Naive thymus-derived CD4-positive, alpha-beta T cell (primary cell): ENCODE measurements around the gene PCDHB14. TPM values are rescaled to one million over a fixed set of nuclear protein-coding genes. Genes with fewer than 3 reads are reported as not detected.
"Not testable (repeated sequence)": the region's sequence is repeated elsewhere in the genome, so short reads cannot be mapped to it uniquely, and the experiment has no call there.

Experiments
- ATAC-seq: fragments of 150-1000 bp; cut with Tn5 transposase; 2 replicates; pipeline ENCODE4 v1.10.0; 2021; ENCODE audit warnings: mild to moderate bottlenecking, moderate library complexity
- CTCF ChIA-PET: fragments of 350-600 bp; sonication (Branson Sonifier 250); formaldehyde crosslinking; loops from one replicate; lab custom pipeline; 2021; ENCODE audit warnings: antibody characterized with exemption; lab: Charles Lee
- POLR2A ChIA-PET: fragments of 350-600 bp; sonication (Branson Sonifier 250); formaldehyde crosslinking; loops from one replicate; lab custom pipeline; 2021; ENCODE audit warnings: antibody characterized with exemption, inconsistent platforms; lab: Charles Lee
- DNase-seq, 9 donors: peaks; one replicate each; pipeline versions ENCODE4 v3.0.0 to v3.0.0-alpha.2; 2020 to 2022; ENCODE audit warnings: mixed read lengths in 1 of 9
- H3K27ac ChIP-seq: one replicate; pipeline ENCODE4 v1.7.0; 2013; ENCODE audit warnings: mild to moderate bottlenecking, low read depth, low read length, moderate library complexity
- H3K27me3 ChIP-seq, 2 donors: one replicate each; pipeline ENCODE4 v1.7.0; 2013; ENCODE audit warnings: low read length in 2 of 2, mild to moderate bottlenecking in 2 of 2, moderate library complexity in 2 of 2; ENCODE audit not compliant: control insufficient read depth in 2 of 2, insufficient read depth in 2 of 2
- H3K36me3 ChIP-seq, 3 experiments: 1 replicate in 2 of 3; 2 replicates in 1 of 3; pipeline ENCODE4 v1.7.0; 2013; ENCODE audit warnings: low read length in 3 of 3, mild to moderate bottlenecking in 3 of 3, moderate library complexity in 1 of 3; ENCODE audit not compliant: insufficient read depth in 3 of 3, control insufficient read depth in 2 of 3
- H3K4me1 ChIP-seq, 2 donors: one replicate each; pipeline ENCODE4 v1.7.0; 2013; ENCODE audit warnings: low read length in 2 of 2, mild to moderate bottlenecking in 2 of 2, moderate library complexity in 1 of 2; ENCODE audit not compliant: control insufficient read depth in 2 of 2, insufficient read depth in 2 of 2
- H3K4me3 ChIP-seq: 2 replicates; pipeline ENCODE4 v1.7.0; 2013; ENCODE audit warnings: mild to moderate bottlenecking, low read length
- H3K9me3 ChIP-seq, 3 experiments: 1 replicate in 2 of 3; 2 replicates in 1 of 3; pipeline ENCODE4 v1.7.0; 2013; ENCODE audit warnings: low read length in 3 of 3; ENCODE audit not compliant: control insufficient read depth in 2 of 3
- H3K27ac Mint-ChIP-seq, 9 donors: one replicate each; pipeline ENCODE4 v1.8.0; 2020 to 2022; ENCODE audit warnings: mixed read lengths in 9 of 9, mild to moderate bottlenecking in 8 of 9, moderate library complexity in 5 of 9, inconsistent platforms in 2 of 9
- H3K27me3 Mint-ChIP-seq, 5 donors: one replicate each; pipeline ENCODE4 v1.8.0; 2021 to 2022; ENCODE audit warnings: mixed read lengths in 5 of 5, mild to moderate bottlenecking in 1 of 5
- H3K36me3 Mint-ChIP-seq, 5 donors: one replicate each; pipeline ENCODE4 v1.8.0; 2020 to 2022; ENCODE audit warnings: mixed read lengths in 5 of 5, mild to moderate bottlenecking in 3 of 5, inconsistent platforms in 1 of 5
- H3K4me1 Mint-ChIP-seq, 7 donors: one replicate each; pipeline ENCODE4 v1.8.0; 2020 to 2022; ENCODE audit warnings: mixed read lengths in 7 of 7, mild to moderate bottlenecking in 3 of 7, inconsistent platforms in 1 of 7
- H3K4me3 Mint-ChIP-seq, 10 donors: one replicate each; pipeline ENCODE4 v1.8.0; 2020 to 2022; ENCODE audit warnings: mild to moderate bottlenecking in 10 of 10, mixed read lengths in 10 of 10, moderate library complexity in 6 of 10, inconsistent platforms in 2 of 10
- H3K9me3 Mint-ChIP-seq, 11 donors: one replicate each; pipeline ENCODE4 v1.8.0; 2020 to 2022; ENCODE audit warnings: mixed read lengths in 11 of 11, mild to moderate bottlenecking in 4 of 11, inconsistent platforms in 1 of 11, moderate library complexity in 1 of 11
- intact Hi-C, 2 donors: fragments of 100-400 bp; cut with micrococcal nuclease; formaldehyde crosslinking; loops; one replicate each; pipeline ENCODE4 v1.15.1; 2023
- polyA plus RNA-seq, 2 donors: library from polyadenylated mRNA; unstranded; fragments of 300-500 nt; fragmentation: Illumina TruSeq; gene quantifications; one replicate each; pipeline ENCODE4 v1.2.3, GENCODE V29; 2021
- total RNA-seq, 6 experiments: library from RNA in 5 of 6; stranded (reverse) in 5 of 6; gene quantifications; 1 replicate in 5 of 6; 2 replicates in 1 of 6; pipeline ENCODE4 v1.2.3 and lab custom pipeline; 2021 to 2026

Gene PCDHB14
- total and polyA plus RNA-seq, 7 experiments from 2014 or later, result not detected

DNA sequence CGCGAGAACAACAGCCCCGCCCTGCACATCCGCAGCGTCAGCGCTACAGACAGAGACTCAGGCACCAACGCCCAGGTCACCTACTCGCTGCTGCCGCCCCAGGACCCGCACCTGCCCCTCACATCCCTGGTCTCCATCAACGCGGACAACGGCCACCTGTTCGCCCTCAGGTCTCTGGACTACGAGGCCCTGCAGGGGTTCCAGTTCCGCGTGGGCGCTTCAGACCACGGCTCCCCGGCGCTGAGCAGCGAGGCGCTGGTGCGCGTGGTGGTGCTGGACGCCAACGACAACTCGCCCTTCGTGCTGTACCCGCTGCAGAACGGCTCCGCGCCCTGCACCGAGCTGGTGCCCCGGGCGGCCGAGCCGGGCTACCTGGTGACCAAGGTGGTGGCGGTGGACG is 7.6 kb upstream of the PCDHB14 start:
- peaks cover 11 to 74% (median 35%) of the 10 kb centered on the region in 11 donors for H3K9me3 Mint-ChIP-seq
- CTCF ChIA-PET, H3K27me3 ChIP-seq, H3K4me1 ChIP-seq, H3K36me3 ChIP-seq, POLR2A ChIA-PET, DNase-seq, ATAC-seq, H3K4me3 ChIP-seq, H3K4me3 Mint-ChIP-seq, H3K27ac ChIP-seq, intact Hi-C loops, H3K4me1 Mint-ChIP-seq: not testable (repeated sequence)
- H3K9me3 ChIP-seq, result peaks cover 0 to 19% (median 0%) of the 10 kb centered on the region in 3 experiments
- H3K36me3 Mint-ChIP-seq, result peaks cover 0 to 26% (median 0%) of the 10 kb centered on the region in 5 donors
- H3K27ac Mint-ChIP-seq, result peak overlapping the region in 1 of 9 donors; percentile 19
- H3K27me3 Mint-ChIP-seq, result peaks cover 2 to 77% (median 74%) of the 10 kb centered on the region in 5 donors

DNA sequence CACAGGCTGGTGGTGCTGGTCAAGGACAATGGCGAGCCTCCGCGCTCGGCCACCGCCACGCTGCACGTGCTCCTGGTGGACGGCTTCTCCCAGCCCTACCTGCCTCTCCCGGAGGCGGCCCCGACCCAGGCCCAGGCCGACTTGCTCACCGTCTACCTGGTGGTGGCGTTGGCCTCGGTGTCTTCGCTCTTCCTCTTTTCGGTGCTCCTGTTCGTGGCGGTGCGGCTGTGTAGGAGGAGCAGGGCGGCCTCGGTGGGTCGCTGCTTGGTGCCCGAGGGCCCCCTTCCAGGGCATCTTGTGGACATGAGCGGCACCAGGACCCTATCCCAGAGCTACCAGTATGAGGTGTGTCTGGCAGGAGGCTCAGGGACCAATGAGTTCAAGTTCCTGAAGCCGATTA is 7.1 kb upstream of the PCDHB14 start:
- H3K36me3 ChIP-seq, H3K27ac Mint-ChIP-seq, H3K4me1 Mint-ChIP-seq, ATAC-seq, H3K4me1 ChIP-seq, intact Hi-C loops, H3K27me3 ChIP-seq, POLR2A ChIA-PET, H3K4me3 Mint-ChIP-seq, CTCF ChIA-PET, DNase-seq, H3K27ac ChIP-seq, H3K4me3 ChIP-seq: not testable (repeated sequence)
- peaks cover 0 to 29% (median 0%) of the 10 kb centered on the region in 5 donors for H3K36me3 Mint-ChIP-seq
- peaks cover 11 to 77% (median 33%) of the 10 kb centered on the region in 11 donors for H3K9me3 Mint-ChIP-seq
- peaks cover 0 to 19% (median 0%) of the 10 kb centered on the region in 3 experiments for H3K9me3 ChIP-seq
- H3K27me3 Mint-ChIP-seq, result peaks cover 2 to 77% (median 74%) of the 10 kb centered on the region in 5 donors

DNA sequence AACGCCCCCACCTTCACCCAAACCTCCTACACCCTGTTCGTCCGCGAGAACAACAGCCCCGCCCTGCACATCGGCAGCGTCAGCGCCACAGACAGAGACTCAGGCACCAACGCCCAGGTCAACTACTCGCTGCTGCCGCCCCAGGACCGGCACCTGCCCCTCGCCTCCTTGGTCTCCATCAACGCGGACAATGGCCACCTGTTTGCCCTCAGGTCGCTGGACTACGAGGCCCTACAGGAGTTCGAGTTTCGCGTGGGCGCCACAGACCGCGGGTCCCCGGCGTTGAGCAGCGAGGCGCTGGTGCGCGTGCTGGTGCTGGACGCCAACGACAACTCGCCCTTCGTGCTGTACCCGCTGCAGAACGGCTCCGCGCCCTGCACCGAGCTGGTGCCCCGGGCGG is 1.7 kb downstream of the PCDHB14 start:
- CTCF ChIA-PET, H3K27ac Mint-ChIP-seq, H3K4me3 Mint-ChIP-seq, H3K27ac ChIP-seq, DNase-seq, H3K4me3 ChIP-seq, H3K9me3 ChIP-seq, intact Hi-C loops, H3K27me3 ChIP-seq, H3K4me1 ChIP-seq, POLR2A ChIA-PET, ATAC-seq, H3K4me1 Mint-ChIP-seq, H3K36me3 ChIP-seq: not testable (repeated sequence)
- H3K9me3 Mint-ChIP-seq, result peaks cover 0 to 80% (median 26%) of the 10 kb centered on the region in 11 donors
- H3K36me3 Mint-ChIP-seq, result peaks cover 0 to 21% (median 0%) of the 10 kb centered on the region in 5 donors
- peaks cover 2 to 76% (median 57%) of the 10 kb centered on the region in 5 donors for H3K27me3 Mint-ChIP-seq

DNA sequence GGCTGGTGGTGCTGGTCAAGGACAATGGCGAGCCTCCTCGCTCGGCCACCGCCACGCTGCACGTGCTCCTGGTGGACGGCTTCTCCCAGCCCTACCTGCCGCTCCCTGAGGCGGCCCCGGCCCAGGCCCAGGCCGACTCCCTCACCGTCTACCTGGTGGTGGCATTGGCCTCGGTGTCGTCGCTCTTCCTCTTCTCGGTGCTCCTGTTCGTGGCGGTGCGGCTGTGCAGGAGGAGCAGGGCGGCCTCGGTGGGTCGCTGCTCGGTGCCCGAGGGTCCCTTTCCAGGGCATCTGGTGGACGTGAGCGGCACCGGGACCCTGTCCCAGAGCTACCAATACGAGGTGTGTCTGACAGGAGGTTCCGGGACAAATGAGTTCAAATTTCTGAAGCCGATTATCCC is 2.3 kb downstream of the PCDHB14 start:
- H3K4me1 ChIP-seq, H3K4me3 ChIP-seq, DNase-seq, H3K4me1 Mint-ChIP-seq, H3K9me3 ChIP-seq, H3K27me3 ChIP-seq, intact Hi-C loops, H3K36me3 ChIP-seq, CTCF ChIA-PET, ATAC-seq, POLR2A ChIA-PET, H3K27ac ChIP-seq, H3K27ac Mint-ChIP-seq, H3K4me3 Mint-ChIP-seq: not testable (repeated sequence)
- peaks cover 0 to 78% (median 23%) of the 10 kb centered on the region in 11 donors for H3K9me3 Mint-ChIP-seq
- peaks cover 0 to 16% (median 0%) of the 10 kb centered on the region in 5 donors for H3K36me3 Mint-ChIP-seq
- peaks cover 2 to 71% (median 52%) of the 10 kb centered on the region in 5 donors for H3K27me3 Mint-ChIP-seq

DNA sequence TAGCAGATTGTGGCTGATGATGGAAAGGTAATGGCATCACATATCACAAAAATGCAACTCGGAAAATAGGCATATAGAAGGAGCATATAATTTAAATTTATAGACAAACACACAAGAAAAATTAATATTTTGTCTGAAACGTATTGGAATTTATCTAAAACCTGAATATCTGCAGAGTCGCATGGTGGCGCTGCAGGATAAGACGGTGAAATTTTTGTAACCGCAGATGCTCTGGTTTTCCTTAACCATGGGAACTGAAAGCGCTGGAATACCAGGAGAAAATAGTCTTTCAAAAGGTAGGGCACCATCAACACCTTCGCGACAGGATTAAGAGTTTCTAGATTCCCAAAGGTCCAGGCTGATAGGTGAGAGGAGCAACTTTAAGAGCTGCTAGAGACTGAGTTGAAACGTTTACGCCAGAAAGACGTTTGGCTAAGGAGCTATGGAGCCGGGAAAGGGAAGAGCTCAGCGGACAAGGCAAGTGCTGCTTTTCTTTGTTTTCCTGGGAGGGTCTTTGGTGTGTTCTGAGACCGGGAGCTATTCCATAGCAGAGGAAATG is 11.0 kb downstream of the PCDHB14 start:
- ATAC-seq (no peak), DNase-seq (no peak)
- no peaks in the 10 kb centered on the region for H3K4me1 ChIP-seq
- H3K4me3 Mint-ChIP-seq, result peak overlapping the region in 1 of 10 donors; percentile 13
- no peak overlapping the region for H3K27ac Mint-ChIP-seq
- H3K9me3 ChIP-seq, result peaks cover 0 to 24% (median 7%) of the 10 kb centered on the region in 3 experiments
- no peak overlapping the region for H3K4me3 ChIP-seq
- H3K27me3 Mint-ChIP-seq, result peaks cover 7 to 50% (median 41%) of the 10 kb centered on the region in 5 donors
- H3K27me3 ChIP-seq, result peaks cover 0 to 4% of the 10 kb centered on the region in 2 donors
- peaks cover 5 to 82% (median 45%) of the 10 kb centered on the region in 11 donors for H3K9me3 Mint-ChIP-seq
- no peaks in the 10 kb centered on the region for H3K4me1 Mint-ChIP-seq
- no peak overlapping the region for H3K27ac ChIP-seq
- intact Hi-C loops, result loop anchor here in 1 of 2 donors (10.0 kb wide), 1 partner anchor 131 kb away; the partner anchor contains the start of gene PCDHGA5
- H3K36me3 ChIP-seq, result no peaks in the 10 kb centered on the region
- POLR2A ChIA-PET, result no interaction called here
- CTCF ChIA-PET, result no interaction called here
- H3K36me3 Mint-ChIP-seq, result peaks cover 2 to 15% (median 4%) of the 10 kb centered on the region in 5 donors

GRCh38 chr5:141235922-141236321 is 12.8 kb downstream of the PCDHB14 start:
- Mint-ChIP-seq H3K36me3 (peaks cover 2 to 29% (median 8%) of the 10 kb centered on the region in 5 donors), H3K9me3 (peaks cover 15 to 91% (median 61%) of the 10 kb centered on the region in 11 donors)
- CTCF ChIA-PET, result not testable (repeated sequence)

More at GRCh38 chr5:141235922-141236321, 12.8 kb downstream of the PCDHB14 start:
- intact Hi-C loops, result loop anchor here in 1 of 2 donors (10.0 kb wide), 1 partner anchor 129 kb away; the partner anchor contains the start of gene PCDHGA5
- H3K4me1 Mint-ChIP-seq, POLR2A ChIA-PET, H3K4me1 ChIP-seq, H3K27me3 ChIP-seq, H3K27ac ChIP-seq, H3K4me3 ChIP-seq, DNase-seq, H3K36me3 ChIP-seq, ATAC-seq: not testable (repeated sequence)
- peak overlapping the region in 1 of 10 donors; percentile 37 for H3K4me3 Mint-ChIP-seq
- peak overlapping the region in 1 of 9 donors; percentile 52 for H3K27ac Mint-ChIP-seq
- peaks cover 0 to 37% (median 7%) of the 10 kb centered on the region in 3 experiments for H3K9me3 ChIP-seq
- H3K27me3 Mint-ChIP-seq, result peaks cover 7 to 67% (median 58%) of the 10 kb centered on the region in 5 donors
